Liver (tissue), 5 donors: Measurements from ENCODE around the gene NLRP9. TPM values are rescaled to one million over a fixed set of nuclear protein-coding genes. Genes with fewer than 3 reads are reported as not detected.

Experiments used
- polyA plus RNA-seq, 2 donors: library from polyadenylated mRNA; stranded (reverse) in 1 of 2; unstranded in 1 of 2; fragments of 200-250 nt in 1 of 2; fragments of >200 nt in 1 of 2; fragmentation: Nextera tagmentation in 1 of 2; extraction: Ambion mirVana in 1 of 2; gene quantifications; one replicate each; pipeline versions ENCODE4 v1.2.1 to v1.2.3, GENCODE V29; 2013 to 2015
- small RNA-seq: library from RNA; depleted of rRNA; stranded (forward); fragments of <200 nt; gene quantifications from one replicate; pipeline ENCODE3, GENCODE V24; 2014
- total RNA-seq, 2 donors: library from RNA; depleted of rRNA; stranded (reverse); fragments of >200 nt; gene quantifications; one replicate each; pipeline ENCODE4 v1.2.3, GENCODE V29; 2014
- donor health status: healthy.
- donor health status: healthy.
- donor health status: healthy.

NLRP9 gene
- total and polyA plus RNA-seq, 4 donors: not detected

Small RNA genes within 50 kb of the gene (small RNA-seq; reads per million reads assigned to genes)
- gene AC010525.2: not detected

Other genes with a start within 250 kb of the NLRP9 start
- gene SSC5D, start 250.0 kb downstream of the NLRP9 start, total RNA-seq: under 1 TPM; 0.19 to 0.84 TPM
- gene SSC5D, start 250.0 kb downstream of the NLRP9 start, polyA plus RNA-seq: 1 to 10 TPM in 1 of 2 donors, under 1 TPM in 1; 0.08 to 1.0 TPM
- gene SBK2, start 201.3 kb downstream of the NLRP9 start, total RNA-seq: not detected
- not detected for gene SBK2, start 201.3 kb downstream of the NLRP9 start, polyA plus RNA-seq
- gene SBK3, start 192.9 kb downstream of the NLRP9 start, total RNA-seq: not detected
- under 1 TPM in 1 of 2 donors, not detected in 1; 0.03 TPM for gene SBK3, start 192.9 kb downstream of the NLRP9 start, polyA plus RNA-seq
- gene ZNF579, start 157.6 kb downstream of the NLRP9 start, total RNA-seq: under 1 TPM; 0.92 to 0.93 TPM
- 1 to 10 TPM; 1.4 to 3.3 TPM for gene ZNF579, start 157.6 kb downstream of the NLRP9 start, polyA plus RNA-seq
- 1 to 10 TPM; 2.2 to 2.3 TPM for gene FIZ1, start 138.9 kb downstream of the NLRP9 start, total RNA-seq
- gene FIZ1, start 138.9 kb downstream of the NLRP9 start, polyA plus RNA-seq: 1 to 10 TPM; 1.1 to 4.3 TPM
- gene ZNF524, start 138.1 kb downstream of the NLRP9 start, total RNA-seq: 1 to 10 TPM; 6.7 to 8.8 TPM
- gene ZNF524, start 138.1 kb downstream of the NLRP9 start, polyA plus RNA-seq: 10 to 100 TPM; 11.5 to 12.3 TPM
- 1 to 10 TPM; 1.4 to 1.8 TPM for gene ZNF865, start 132.8 kb downstream of the NLRP9 start, total RNA-seq
- gene ZNF865, start 132.8 kb downstream of the NLRP9 start, polyA plus RNA-seq: 1 to 10 TPM in 1 of 2 donors, under 1 TPM in 1; 0.38 to 3.1 TPM
- gene ZNF784, start 113.8 kb downstream of the NLRP9 start, total RNA-seq: 1 to 10 TPM; 3.9 to 6.0 TPM
- gene ZNF784, start 113.8 kb downstream of the NLRP9 start, polyA plus RNA-seq: 1 to 10 TPM in 1 of 2 donors, under 1 TPM in 1; 0.79 to 3.6 TPM
- gene ZNF580, start 97.4 kb downstream of the NLRP9 start, total RNA-seq: 1 to 10 TPM; 2.6 to 5.0 TPM
- gene ZNF580, start 97.4 kb downstream of the NLRP9 start, polyA plus RNA-seq: 1 to 10 TPM; 5.1 to 5.2 TPM
- 1 to 10 TPM; 2.1 to 7.3 TPM for gene ZNF581, start 94.8 kb downstream of the NLRP9 start, total RNA-seq
- gene ZNF581, start 94.8 kb downstream of the NLRP9 start, polyA plus RNA-seq: 1 to 10 TPM; 4.8 to 5.6 TPM
- gene CCDC106, start 90.2 kb downstream of the NLRP9 start, total RNA-seq: 1 to 10 TPM; 3.6 to 5.6 TPM
- gene CCDC106, start 90.2 kb downstream of the NLRP9 start, polyA plus RNA-seq: 10 to 100 TPM in 1 of 2 donors, 1 to 10 TPM in 1; 6.1 to 13.5 TPM
- 10 to 100 TPM; 49.4 to 66.6 TPM for gene U2AF2, start 83.4 kb downstream of the NLRP9 start, total RNA-seq
- 10 to 100 TPM in 1 of 2 donors, 1 to 10 TPM in 1; 8.6 to 53.1 TPM for gene U2AF2, start 83.4 kb downstream of the NLRP9 start, polyA plus RNA-seq
- gene EPN1, start 63.2 kb downstream of the NLRP9 start, total RNA-seq: 100 to 1,000 TPM in 1 of 2 donors, 10 to 100 TPM in 1; 49.0 to 107 TPM
- gene EPN1, start 63.2 kb downstream of the NLRP9 start, polyA plus RNA-seq: 100 to 1,000 TPM in 1 of 2 donors, 10 to 100 TPM in 1; 18.6 to 117 TPM
- not detected for gene RFPL4A, start 20.7 kb upstream of the NLRP9 start, total RNA-seq
- under 1 TPM; 0.12 to 0.82 TPM for gene RFPL4A, start 20.7 kb upstream of the NLRP9 start, polyA plus RNA-seq
- under 1 TPM in 1 of 2 donors, not detected in 1; 0.33 TPM for gene RFPL4AL1, start 30.7 kb upstream of the NLRP9 start, total RNA-seq
- gene RFPL4AL1, start 30.7 kb upstream of the NLRP9 start, polyA plus RNA-seq: under 1 TPM in 1 of 2 donors, not detected in 1; 0.13 TPM
- gene NLRP11, start 93.6 kb upstream of the NLRP9 start, total RNA-seq: under 1 TPM in 1 of 2 donors, not detected in 1; 0.33 TPM
- under 1 TPM in 1 of 2 donors, not detected in 1; 0.28 TPM for gene NLRP11, start 93.6 kb upstream of the NLRP9 start, polyA plus RNA-seq
- gene NLRP4, start 98.1 kb upstream of the NLRP9 start, total RNA-seq: not detected
- gene NLRP4, start 98.1 kb upstream of the NLRP9 start, polyA plus RNA-seq: not detected
- not detected for gene NLRP13, start 193.9 kb upstream of the NLRP9 start, total RNA-seq
- not detected for gene NLRP13, start 193.9 kb upstream of the NLRP9 start, polyA plus RNA-seq
- gene NLRP8, start 209.4 kb upstream of the NLRP9 start, total RNA-seq: not detected
- not detected for gene NLRP8, start 209.4 kb upstream of the NLRP9 start, polyA plus RNA-seq
- gene NLRP5, start 248.4 kb upstream of the NLRP9 start, total RNA-seq: not detected
- not detected for gene NLRP5, start 248.4 kb upstream of the NLRP9 start, polyA plus RNA-seq